Testis (tissue), 3 donors: Measurements from ENCODE around the gene SPINT2. TPM values are rescaled to one million over a fixed set of nuclear protein-coding genes. Genes with fewer than 3 reads are reported as not detected.

Experiments used
- DNase-seq: peaks from one replicate; pipeline ENCODE4 v3.0.0-alpha.2; 2019
- H3K27ac ChIP-seq, 2 donors: fragments of 200-600 bp; sonication (generic); one replicate each; pipeline ENCODE4 v1.5.1; 2019
- H3K27me3 ChIP-seq: fragments of 200-600 bp; sonication (generic); one replicate; pipeline ENCODE4 v1.5.1; 2019
- H3K36me3 ChIP-seq: fragments of 200-600 bp; sonication (generic); one replicate; pipeline ENCODE4 v1.5.1; 2017; ENCODE audit warnings: low read depth; ENCODE audit errors: missing control alignments
- H3K4me1 ChIP-seq: fragments of 200-600 bp; sonication (generic); one replicate; pipeline ENCODE4 v1.5.1; 2019
- H3K4me3 ChIP-seq, 2 donors: fragments of 200-600 bp; sonication (generic); one replicate each; pipeline ENCODE4 v1.5.1; 2017 to 2019
- H3K9me3 ChIP-seq: fragments of 200-600 bp; sonication (generic); one replicate; pipeline ENCODE4 v1.5.1; 2017
- POLR2A ChIP-seq: fragments of 450-650 bp; IDR thresholded peaks from one replicate; pipeline ENCODE4 v1.6.1; 2017; ENCODE audit warnings: antibody characterized with exemption, mild to moderate bottlenecking, moderate library complexity
- WGBS, 2 donors: methylation state at CpG; one replicate each; pipeline ENCODE4 v1.1.5; 2018; 5-methylcytosine and 5-hydroxymethylcytosine counted together
- intact Hi-C: fragments of 100-400 bp; cut with DNase I; formaldehyde crosslinking; loops from one replicate; pipeline ENCODE4 v1.15.1; 2023; ENCODE audit warnings: low total_unique reads
- polyA plus RNA-seq: library from polyadenylated mRNA; stranded (reverse); fragments of 350-450 nt; fragmentation: Illumina TruSeq; extraction: RNeasy Lipid Tissue Mini Kit (QIAGEN cat#74804); gene quantifications from one replicate; pipeline ENCODE4 v1.2.3, GENCODE V29; 2014; ENCODE audit warnings: low read depth, low replicate concordance; ENCODE audit not compliant: insufficient read depth
- total RNA-seq, 2 donors: library from RNA; depleted of rRNA; stranded (reverse); fragments of >200 nt; gene quantifications; one replicate each; pipeline ENCODE4 v1.2.3, GENCODE V29; 2016
- TF ChIP-seq, protein P1 (sequence below), 3 experiments: fragments of 450-650 bp in 2 of 3; fragments of 200-600 bp in 1 of 3; sonication (generic) in 1 of 3; IDR thresholded peaks; one replicate each; pipeline ENCODE4 v1.5.1; 2016 to 2019; ENCODE audit warnings: antibody characterized with exemption in 3 of 3, mild to moderate bottlenecking in 2 of 3, moderate library complexity in 1 of 3

SPINT2 gene
- total and polyA plus RNA-seq, 3 donors from 2014 or later: 372 to 480 (median 389) TPM

DNA sequence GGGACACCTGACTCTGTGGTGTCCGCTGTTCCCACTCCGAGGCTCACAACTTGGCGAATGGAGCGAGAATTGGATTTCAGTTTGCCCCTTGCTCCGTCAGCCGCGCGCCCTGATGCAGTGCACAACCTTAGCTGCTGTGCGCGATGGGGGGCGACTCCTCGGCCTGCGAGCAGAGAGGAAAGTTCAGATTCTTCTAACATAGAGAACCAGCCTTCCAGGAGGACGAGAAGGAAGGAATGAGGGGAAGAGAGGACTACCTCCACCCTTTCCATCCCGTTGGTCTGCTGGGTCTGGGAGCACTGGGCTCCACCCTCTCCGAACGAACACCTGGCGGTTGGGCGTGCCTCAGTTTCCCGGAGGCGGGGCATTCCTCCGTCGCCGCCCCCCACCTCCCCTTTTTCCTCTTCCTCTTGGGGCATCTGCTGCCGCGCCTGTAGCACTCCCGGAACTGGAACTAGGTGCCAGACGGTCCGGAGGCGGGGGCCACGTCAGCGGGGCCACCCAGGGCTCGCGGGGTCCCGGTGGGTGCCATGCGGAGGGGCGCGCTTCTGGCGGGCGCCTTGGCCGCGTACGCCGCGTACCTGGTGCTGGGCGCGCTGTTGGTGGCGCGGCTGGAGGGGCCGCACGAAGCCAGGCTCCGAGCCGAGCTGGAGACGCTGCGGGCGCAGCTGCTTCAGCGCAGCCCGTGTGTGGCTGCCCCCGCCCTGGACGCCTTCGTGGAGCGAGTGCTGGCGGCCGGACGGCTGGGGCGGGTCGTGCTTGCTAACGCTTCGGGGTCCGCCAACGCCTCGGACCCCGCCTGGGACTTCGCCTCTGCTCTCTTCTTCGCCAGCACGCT, 55.3 kb downstream of the SPINT2 start, which contains the start of gene KCNK6:
KCNK6 (plus strand) TSS at position 425 of the 838 bp plus-strand sequence; CDS start at position 531, 106 bp downstream.
- TF ChIP-seq POLR2A: no peak
- TF ChIP-seq, protein P1, sequence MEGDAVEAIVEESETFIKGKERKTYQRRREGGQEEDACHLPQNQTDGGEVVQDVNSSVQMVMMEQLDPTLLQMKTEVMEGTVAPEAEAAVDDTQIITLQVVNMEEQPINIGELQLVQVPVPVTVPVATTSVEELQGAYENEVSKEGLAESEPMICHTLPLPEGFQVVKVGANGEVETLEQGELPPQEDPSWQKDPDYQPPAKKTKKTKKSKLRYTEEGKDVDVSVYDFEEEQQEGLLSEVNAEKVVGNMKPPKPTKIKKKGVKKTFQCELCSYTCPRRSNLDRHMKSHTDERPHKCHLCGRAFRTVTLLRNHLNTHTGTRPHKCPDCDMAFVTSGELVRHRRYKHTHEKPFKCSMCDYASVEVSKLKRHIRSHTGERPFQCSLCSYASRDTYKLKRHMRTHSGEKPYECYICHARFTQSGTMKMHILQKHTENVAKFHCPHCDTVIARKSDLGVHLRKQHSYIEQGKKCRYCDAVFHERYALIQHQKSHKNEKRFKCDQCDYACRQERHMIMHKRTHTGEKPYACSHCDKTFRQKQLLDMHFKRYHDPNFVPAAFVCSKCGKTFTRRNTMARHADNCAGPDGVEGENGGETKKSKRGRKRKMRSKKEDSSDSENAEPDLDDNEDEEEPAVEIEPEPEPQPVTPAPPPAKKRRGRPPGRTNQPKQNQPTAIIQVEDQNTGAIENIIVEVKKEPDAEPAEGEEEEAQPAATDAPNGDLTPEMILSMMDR (IDR thresholded peaks at IDR 0.05): peak in 1 of 3 experiments; percentile 23
- Histone ChIP-seq H3K36me3 (no peaks in the 10 kb centered on the region), H3K4me3 (peak within 1 kb of the TSS; percentile 68 to 75), H3K27ac (peak within 1 kb of the TSS; percentile 64 to 77), H3K9me3 (no peaks in the 10 kb centered on the region), H3K27me3 (no peaks in the 10 kb centered on the region), H3K4me1 (peaks cover 24% of the 10 kb centered on the region)
- peak; percentile 54 for DNase-seq
- intact Hi-C loops: loop anchor here (5.0 kb wide), 1 partner anchor 57 kb away; the partner anchor contains the start of gene SPINT2
- 2 to 7% methylated on average over 21 to 42 of the region's 76 CpGs for WGBS, 2 donors

- Histone ChIP-seq H3K4me3 (no peak overlapping the region), H3K27me3 (no peaks in the 10 kb centered on the region), H3K36me3 (no peaks in the 10 kb centered on the region), H3K9me3 (no peaks in the 10 kb centered on the region), H3K4me1 (peaks cover 24% of the 10 kb centered on the region), H3K27ac (peak overlapping the region; percentile 10 to 77)
- WGBS, 2 donors: 80 to 86% methylated on average over 2 to 3 of the region's 3 CpGs
- DNase-seq: no peak
- intact Hi-C loops: no loop called here
- TF ChIP-seq, protein P1 (IDR thresholded peaks at IDR 0.05): no peak
- TF ChIP-seq POLR2A: no peak
Observed at GRCh38 chr19:38320969-38321339, 56.6 kb downstream of the SPINT2 start.

DNA sequence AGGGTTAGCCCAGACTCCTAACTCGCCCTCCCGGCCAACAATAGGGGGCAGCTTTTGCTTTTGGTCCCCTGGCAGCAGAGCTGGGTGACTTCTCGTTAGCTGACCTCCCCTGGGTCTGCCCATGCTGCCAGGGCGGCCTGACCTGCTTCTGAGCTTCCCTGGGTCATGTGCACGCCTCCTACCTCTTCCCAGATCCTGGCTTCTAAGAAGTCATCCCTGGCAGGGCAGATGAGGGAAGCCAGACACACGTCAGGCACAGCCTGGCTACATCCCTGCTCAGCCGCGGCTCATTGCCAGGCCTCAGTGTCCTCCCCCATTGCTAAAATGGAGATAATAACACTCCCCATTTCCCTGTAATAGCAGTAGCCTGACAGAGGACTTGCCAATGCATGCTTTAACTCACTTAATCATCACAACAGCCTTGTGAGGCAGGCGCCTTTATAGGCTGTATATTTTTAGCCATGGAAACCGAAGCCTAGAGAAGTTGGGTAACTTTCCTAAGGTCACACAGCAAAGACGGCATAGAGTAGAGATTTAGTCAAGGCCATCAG, 57.3 kb downstream of the SPINT2 start:
- Histone ChIP-seq H3K4me3 (no peak overlapping the region), H3K27ac (peak overlapping the region in 1 of 2 donors; percentile 77), H3K36me3 (no peaks in the 10 kb centered on the region), H3K27me3 (no peaks in the 10 kb centered on the region), H3K9me3 (no peaks in the 10 kb centered on the region), H3K4me1 (peaks cover 24% of the 10 kb centered on the region)
- intact Hi-C loops: no loop called here
- DNase-seq: peak; percentile 84
- TF ChIP-seq, protein P1 (IDR thresholded peaks at IDR 0.05): no peak
- WGBS, 2 donors: 29 to 43% methylated on average over 9 to 11 of the region's 11 CpGs

GRCh38 chr19:38323291-38323690, 58.9 kb downstream of the SPINT2 start:
- Histone ChIP-seq H3K4me1 (peaks cover 24% of the 10 kb centered on the region), H3K27me3 (no peaks in the 10 kb centered on the region), H3K9me3 (no peaks in the 10 kb centered on the region), H3K36me3 (no peaks in the 10 kb centered on the region), H3K27ac (no peak overlapping the region), H3K4me3 (no peak overlapping the region)
- no peak for DNase-seq
- no peak for TF ChIP-seq POLR2A
- TF ChIP-seq, protein P1 (IDR thresholded peaks at IDR 0.05): no peak
- 66 to 77% methylated on average over 7 of the region's 7 CpGs for WGBS, 2 donors
- intact Hi-C loops: no loop called here
